NCI-H2029 (cell line): Measurements from ENCODE around the gene GPR173.

ENCODE experiments used
- DNase-seq: peaks from one replicate; lab custom pipeline; 2025; lab: John Stamatoyannopoulos, UW

GPR173 gene

GRCh38 chrX:53089925-53090324, 41.3 kb downstream of the GPR173 start:
- no peak for DNase-seq

GRCh38 chrX:53091354-53091753, 42.8 kb downstream of the GPR173 start:
- DNase-seq, result no peak

GRCh38 chrX:53093177-53093655, 44.6 kb downstream of the GPR173 start:
- DNase-seq, result peak; percentile 59

GRCh38 chrX:53093748-53094581, 45.4 kb downstream of the GPR173 start, which contains the start of gene KANTR:
TSS of gene KANTR (plus strand) at chrX:53094142. CDS start at chrX:53124273, 30,131 bp downstream.
- DNase-seq, result peak; percentile 92

- no peak for DNase-seq
These were observed 46.0 kb downstream of the GPR173 start for GRCh38 chrX:53094582-53094905.

GRCh38 chrX:53095796-53096195, 47.2 kb downstream of the GPR173 start:
- DNase-seq, result no peak

- DNase-seq, result no peak
These were observed 66.4 kb downstream of the GPR173 start for GRCh38 chrX:53114864-53115549.

- DNase-seq, result no peak
These were observed 66.9 kb downstream of the GPR173 start for GRCh38 chrX:53115550-53115874.

GRCh38 chrX:53116101-53116500, 67.5 kb downstream of the GPR173 start:
- no peak for DNase-seq

- no peak for DNase-seq
These were observed 73.4 kb downstream of the GPR173 start for GRCh38 chrX:53122013-53122412.

GRCh38 chrX:53125506-53125905, 76.9 kb downstream of the GPR173 start:
- no peak for DNase-seq

- DNase-seq, result no peak
These were observed 77.8 kb downstream of the GPR173 start for GRCh38 chrX:53126377-53126776.

GRCh38 chrX:53128097-53128749, 79.6 kb downstream of the GPR173 start:
- no peak for DNase-seq
